ENCODE data around the gene UVRAG. TPM values are rescaled to one million over a fixed set of nuclear protein-coding genes. Genes with fewer than 3 reads are reported as not detected.

The UVRAG gene
- total RNA-seq, 1 experiment from 2014 or later, result 13.0 TPM

DNA sequence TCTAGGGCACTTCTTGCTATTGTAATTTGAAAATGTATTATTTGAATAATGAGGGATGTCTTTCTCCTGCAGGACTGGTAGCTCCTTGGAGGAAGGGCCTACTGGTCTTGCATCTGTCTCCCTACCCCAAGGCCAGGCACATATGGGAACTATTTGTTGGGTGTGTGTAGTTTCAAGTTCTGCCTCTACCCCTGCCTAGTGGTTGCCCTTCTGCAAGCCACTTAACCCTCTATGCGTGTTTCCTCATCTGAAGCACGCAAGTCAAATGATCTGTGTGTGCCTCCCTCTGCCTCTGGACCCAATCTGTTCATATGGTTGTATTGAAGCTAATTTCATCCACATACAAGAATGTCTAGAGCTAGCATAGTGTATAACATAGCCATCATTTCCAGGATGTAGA, 324.3 kb downstream of the UVRAG start:
- Histone ChIP-seq H3K9me3 (ENCODE audit: low read length) (no peaks in the 10 kb centered on the region), H3K9me2 (replicated peaks; ENCODE audit: low read length) (no peaks in the 10 kb centered on the region), H4K20me1 (ENCODE audit: low read length) (no peaks in the 10 kb centered on the region), H3K9ac (ENCODE audit: low read length) (no peak overlapping the region), H3F3A (ENCODE audit: low read length, unreplicated experiment) (no peaks in the 10 kb centered on the region), H3K4me1 (ENCODE audit: insufficient read depth, low read length) (no peaks in the 10 kb centered on the region), H3K36me3 (ENCODE audit: low read depth, low read length) (peaks cover 5% of the 10 kb centered on the region; the same call in 1 of the 2 replicates), H3K27me3 (ENCODE audit: low read length) (no peaks in the 10 kb centered on the region), H2AFZ (ENCODE audit: low read length) (no peak overlapping the region), H3K79me2 (ENCODE audit: low read length) (no peaks in the 10 kb centered on the region), H3K4me3 (ENCODE audit: low read length) (no peak overlapping the region), H3K4me2 (ENCODE audit: low read length) (no peak overlapping the region), H3K27ac (ENCODE audit: low read length) (no peak overlapping the region)
- no peak for TF ChIP-seq EZH2phosphoT487 (IDR thresholded peaks at IDR 0.05; ENCODE audit: borderline replicate concordance, low read length)
- no peak for TF ChIP-seq EZH2 (IDR thresholded peaks at IDR 0.05; ENCODE audit: low read length, unreplicated experiment)
- TF ChIP-seq CTCF (conservative IDR thresholded peaks at IDR 0.05; ENCODE audit: low read depth, low read length), result no peak
- ChIA-PET CTCF (no interaction called here), POLR2A (ENCODE audit: unreplicated experiment) (no interaction called here)
- DNase-seq (no peak), ATAC-seq (no peak)
- intact Hi-C loops (cut with micrococcal nuclease), result no loop called here
- BruUV-seq (replicated peaks), result no TSS peak

DNA sequence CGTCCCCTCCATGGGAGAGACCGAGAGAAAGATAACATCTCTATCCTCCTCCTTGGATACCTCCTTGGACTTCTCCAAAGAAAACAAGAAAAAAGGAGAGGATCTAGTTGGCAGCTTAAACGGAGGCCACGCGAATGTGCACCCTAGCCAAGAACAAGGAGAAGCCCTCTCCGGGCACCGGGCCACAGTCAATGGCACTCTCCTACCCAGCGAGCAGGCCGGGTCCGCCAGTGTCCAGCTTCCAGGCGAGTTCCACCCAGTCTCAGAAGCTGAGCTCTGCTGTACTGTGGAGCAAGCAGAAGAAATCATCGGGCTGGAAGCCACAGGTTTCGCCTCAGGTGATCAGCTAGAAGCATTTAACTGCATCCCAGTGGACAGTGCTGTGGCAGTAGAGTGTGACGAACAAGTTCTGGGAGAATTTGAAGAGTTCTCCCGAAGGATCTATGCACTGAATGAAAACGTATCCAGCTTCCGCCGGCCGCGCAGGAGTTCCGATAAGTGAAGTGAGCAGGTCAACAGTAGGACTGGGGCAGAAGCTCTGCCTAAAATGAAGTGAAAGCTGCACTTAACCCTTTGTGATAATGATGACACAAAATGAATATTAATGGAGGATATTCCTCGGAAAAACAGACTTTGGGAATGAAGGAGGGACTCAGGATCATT, 326.0 kb downstream of the UVRAG start:
- no peaks in the 10 kb centered on the region for H3K79me2 ChIP-seq (ENCODE audit: low read length)
- no peaks in the 10 kb centered on the region for H4K20me1 ChIP-seq (ENCODE audit: low read length)
- no peak overlapping the region for H3K27ac ChIP-seq (ENCODE audit: low read length)
- POLR2A ChIA-PET (ENCODE audit: unreplicated experiment), result no interaction called here
- no peaks in the 10 kb centered on the region for H3F3A ChIP-seq (ENCODE audit: low read length, unreplicated experiment)
- H3K4me1 ChIP-seq (ENCODE audit: insufficient read depth, low read length), result no peaks in the 10 kb centered on the region
- intact Hi-C loops (cut with micrococcal nuclease), result loop anchor here (10.0 kb wide), 1 partner anchor 56 kb away; no protein-coding TSS in a partner anchor
- no peak for DNase-seq
- no peaks in the 10 kb centered on the region for H3K9me3 ChIP-seq (ENCODE audit: low read length)
- H3K27me3 ChIP-seq (ENCODE audit: low read length), result no peaks in the 10 kb centered on the region
- no peak for ATAC-seq
- H3K4me2 ChIP-seq (ENCODE audit: low read length), result no peak overlapping the region
- H2AFZ ChIP-seq (ENCODE audit: low read length), result no peak overlapping the region
- H3K36me3 ChIP-seq (ENCODE audit: low read depth, low read length), result peaks cover 5% of the 10 kb centered on the region; the same call in 1 of the 2 replicates
- CTCF ChIA-PET, result interaction anchor here (1.2 kb wide), 1 partner anchor 244 kb away, joined by 4 read pairs; no protein-coding TSS in a partner anchor
- no peak overlapping the region for H3K4me3 ChIP-seq (ENCODE audit: low read length)
- no peak for TF ChIP-seq EZH2 (IDR thresholded peaks at IDR 0.05; ENCODE audit: low read length, unreplicated experiment)
- TF ChIP-seq CTCF (conservative IDR thresholded peaks at IDR 0.05; ENCODE audit: low read depth, low read length), result no peak
- TF ChIP-seq EZH2phosphoT487 (IDR thresholded peaks at IDR 0.05; ENCODE audit: borderline replicate concordance, low read length), result no peak
- TSS peak; percentile 28 for BruUV-seq (replicated peaks)
- H3K9ac ChIP-seq (ENCODE audit: low read length), result no peak overlapping the region
- no peaks in the 10 kb centered on the region for H3K9me2 ChIP-seq (replicated peaks; ENCODE audit: low read length)

GRCh38 chr11:76141901-76142588, 327.0 kb downstream of the UVRAG start:
- BruUV-seq (replicated peaks), result no TSS peak
- no peak for DNase-seq
- Histone ChIP-seq H3K4me1 (ENCODE audit: insufficient read depth, low read length) (no peaks in the 10 kb centered on the region), H3K4me3 (ENCODE audit: low read length) (no peak overlapping the region), H3K27me3 (ENCODE audit: low read length) (no peaks in the 10 kb centered on the region), H3K9me2 (replicated peaks; ENCODE audit: low read length) (no peaks in the 10 kb centered on the region), H3K4me2 (ENCODE audit: low read length) (no peak overlapping the region), H3K27ac (ENCODE audit: low read length) (no peak overlapping the region), H3K9me3 (ENCODE audit: low read length) (no peaks in the 10 kb centered on the region), H3K79me2 (ENCODE audit: low read length) (no peaks in the 10 kb centered on the region), H4K20me1 (ENCODE audit: low read length) (no peaks in the 10 kb centered on the region), H3F3A (ENCODE audit: low read length, unreplicated experiment) (no peaks in the 10 kb centered on the region), H2AFZ (ENCODE audit: low read length) (no peak overlapping the region), H3K36me3 (ENCODE audit: low read depth, low read length) (peaks cover 5% of the 10 kb centered on the region; the same call in 1 of the 2 replicates), H3K9ac (ENCODE audit: low read length) (no peak overlapping the region)
- CTCF ChIA-PET, result interaction anchor here (1.2 kb wide), 1 partner anchor 245 kb away, joined by 4 read pairs; no protein-coding TSS in a partner anchor
- POLR2A ChIA-PET (ENCODE audit: unreplicated experiment), result no interaction called here
- intact Hi-C loops (cut with micrococcal nuclease), result loop anchor here (10.0 kb wide), 1 partner anchor 57 kb away; no protein-coding TSS in a partner anchor
- no peak for TF ChIP-seq CTCF (conservative IDR thresholded peaks at IDR 0.05; ENCODE audit: low read depth, low read length)
- TF ChIP-seq EZH2 (IDR thresholded peaks at IDR 0.05; ENCODE audit: low read length, unreplicated experiment), result no peak
- TF ChIP-seq EZH2phosphoT487 (IDR thresholded peaks at IDR 0.05; ENCODE audit: borderline replicate concordance, low read length), result no peak
- no peak for ATAC-seq

All from PC-3 (cell line).